Fibroblast of lung (primary cell): Measurements from ENCODE around the gene ACSL3. TPM values are rescaled to one million over a fixed set of nuclear protein-coding genes. Genes with fewer than 3 reads are reported as not detected.
A peak's percentile ranks its signal among the peaks of the same experiment; 100 is the strongest.

ENCODE experiments used
- DNase-seq, 2 donors: peaks; one replicate each; pipeline versions ENCODE4 v3.0.0 to v3.0.0-alpha.2; 2010; ENCODE audit warnings: low read depth in 2 of 2
- H2AFZ ChIP-seq: 2 replicates; pipeline ENCODE4 v1.5.1; 2012; ENCODE audit warnings: low read length, control low read depth, inconsistent platforms
- H3K27ac ChIP-seq: 2 replicates; pipeline ENCODE4 v1.5.1; 2011; ENCODE audit warnings: low read length, control low read depth; ENCODE audit not compliant: insufficient read depth
- H3K27me3 ChIP-seq: 2 replicates; pipeline ENCODE4 v1.5.1; 2011; ENCODE audit warnings: mild to moderate bottlenecking, low read length; ENCODE audit not compliant: control insufficient read depth, insufficient read depth
- H3K36me3 ChIP-seq: 2 replicates; pipeline ENCODE4 v1.5.1; 2011; ENCODE audit warnings: low read length; ENCODE audit not compliant: control insufficient read depth, insufficient read depth
- H3K4me1 ChIP-seq: 2 replicates; pipeline ENCODE4 v1.5.1; 2011; ENCODE audit warnings: low read length; ENCODE audit not compliant: control insufficient read depth, insufficient read depth; ENCODE audit errors: extremely low read depth
- H3K4me2 ChIP-seq: 2 replicates; pipeline ENCODE4 v1.5.1; 2011; ENCODE audit warnings: low read length, control low read depth; ENCODE audit not compliant: insufficient read depth; ENCODE audit errors: extremely low read depth
- H3K4me3 ChIP-seq, 4 experiments: fragments of 200-600 bp in 1 of 4; sonication (generic) in 1 of 4; replicated peaks in 1 of 4; 2 replicates each; pipeline ENCODE4 v1.5.1; 2011 to 2016; ENCODE audit warnings: low read length in 4 of 4, low read depth in 3 of 4, mild to moderate bottlenecking in 3 of 4, control low read depth in 2 of 4, inconsistent platforms in 1 of 4, mixed read lengths in 1 of 4; ENCODE audit not compliant: insufficient read depth in 1 of 4; ENCODE audit errors: control extremely low read depth in 1 of 4
- H3K79me2 ChIP-seq: 2 replicates; pipeline ENCODE4 v1.5.1; 2012; ENCODE audit warnings: mild to moderate bottlenecking, low read length, inconsistent platforms; ENCODE audit not compliant: control insufficient read depth, insufficient read depth
- H3K9ac ChIP-seq: 2 replicates; pipeline ENCODE4 v1.5.1; 2011; ENCODE audit warnings: mild to moderate bottlenecking, low read length, control low read depth; ENCODE audit not compliant: insufficient read depth
- H3K9me3 ChIP-seq: 2 replicates; pipeline ENCODE4 v1.5.1; 2012; ENCODE audit warnings: low read depth, low read length; ENCODE audit not compliant: control insufficient read depth, insufficient read depth
- H4K20me1 ChIP-seq: 2 replicates; pipeline ENCODE4 v1.5.1; 2011; ENCODE audit warnings: low read length; ENCODE audit not compliant: control insufficient read depth, insufficient read depth; ENCODE audit errors: extremely low read depth
- CTCF ChIP-seq, 2 donors: IDR thresholded peaks in 1 of 2; conservative IDR thresholded peaks in 1 of 2; 1 replicate in 1 of 2; 2 replicates in 1 of 2; pipeline ENCODE4 v1.5.1; 2011 to 2012; ENCODE audit warnings: low read length in 2 of 2, control low read depth in 1 of 2, inconsistent platforms in 1 of 2, low read depth in 1 of 2, mild to moderate bottlenecking in 1 of 2
- EZH2 ChIP-seq: IDR thresholded peaks from 2 replicates; pipeline ENCODE4 v1.5.1; 2012; ENCODE audit warnings: low read length, control low read depth, mild to moderate bottlenecking; ENCODE audit errors: missing control alignments
- polyA plus RNA-seq, 2 donors: library from polyadenylated mRNA; depleted of rRNA in 1 of 2; stranded (reverse) in 1 of 2; unstranded in 1 of 2; fragments of >200 nt; gene quantifications; 2 replicates each; pipeline ENCODE4 v1.2.1, GENCODE V29; 2011 to 2012; ENCODE audit warnings: missing spikeins in 1 of 2
- total RNA-seq: library from RNA; depleted of rRNA; stranded (reverse); fragments of >200 nt; gene quantifications from 2 replicates; pipeline ENCODE4 v1.2.1, GENCODE V29; 2014

The ACSL3 gene
- total and polyA plus RNA-seq, 2 donors (not counting 1 experiment from before 2014, with no cell fraction given), result 147 to 377 TPM

- Histone ChIP-seq H2AFZ (no peak overlapping the region), H3K36me3 (no peaks in the 10 kb centered on the region), H3K4me2 (no peak overlapping the region), H3K4me1 (no peaks in the 10 kb centered on the region), H3K79me2 (peaks cover 96% of the 10 kb centered on the region), H3K9ac (no peak overlapping the region), H3K27ac (no peak overlapping the region), H3K4me3 (no peak overlapping the region), H3K27me3 (no peaks in the 10 kb centered on the region), H3K9me3 (no peaks in the 10 kb centered on the region), H4K20me1 (peaks cover 9% of the 10 kb centered on the region)
- TF ChIP-seq CTCF (conservative IDR thresholded peaks at IDR 0.05 in 1 of 2, IDR thresholded peaks at IDR 0.05 in 1 of 2; ENCODE audit: low read depth in 1 of 2, low read length in 2 of 2) (no peak), EZH2 (no peak)
- peak; percentile 48 to 76 for DNase-seq
These were observed 18.2 kb downstream of the ACSL3 start for GRCh38 chr2:222878877-222879603.

- Histone ChIP-seq H3K4me3 (no peak overlapping the region), H3K9ac (no peak overlapping the region), H2AFZ (no peak overlapping the region), H3K27ac (no peak overlapping the region), H3K4me2 (no peak overlapping the region), H3K4me1 (no peaks in the 10 kb centered on the region), H3K79me2 (peaks cover 96% of the 10 kb centered on the region), H3K9me3 (no peaks in the 10 kb centered on the region), H3K36me3 (no peaks in the 10 kb centered on the region), H4K20me1 (peaks cover 9% of the 10 kb centered on the region), H3K27me3 (no peaks in the 10 kb centered on the region)
- DNase-seq, result no peak
- TF ChIP-seq EZH2 (no peak), CTCF (conservative IDR thresholded peaks at IDR 0.05 in 1 of 2, IDR thresholded peaks at IDR 0.05 in 1 of 2; ENCODE audit: low read depth in 1 of 2, low read length in 2 of 2) (no peak)
These were observed 18.7 kb downstream of the ACSL3 start for GRCh38 chr2:222879604-222879933.

- Histone ChIP-seq H3K36me3 (no peaks in the 10 kb centered on the region), H3K79me2 (peaks cover 94% of the 10 kb centered on the region), H3K27ac (no peak overlapping the region), H3K9ac (no peak overlapping the region), H4K20me1 (peaks cover 4% of the 10 kb centered on the region), H3K4me2 (no peak overlapping the region), H2AFZ (no peak overlapping the region), H3K4me3 (no peak overlapping the region), H3K27me3 (no peaks in the 10 kb centered on the region), H3K4me1 (no peaks in the 10 kb centered on the region), H3K9me3 (no peaks in the 10 kb centered on the region)
- no peak for DNase-seq
- TF ChIP-seq EZH2, result no peak
- TF ChIP-seq CTCF (conservative IDR thresholded peaks at IDR 0.05 in 1 of 2, IDR thresholded peaks at IDR 0.05 in 1 of 2; ENCODE audit: low read depth in 1 of 2, low read length in 2 of 2), result no peak
These were observed 21.7 kb downstream of the ACSL3 start for GRCh38 chr2:222882484-222882928.
